Stimulated activated CD4-positive, alpha-beta T cell treated with anti-CD3 and anti-CD28 coated beads, Interleukin-4, amount 100 ng/mL, for 4 hours (primary cell): ENCODE data around the gene EXOC3L1.

Experiments
- DNase-seq, 2 experiments: peaks; one replicate each; pipeline ENCODE4 v3.0.0-alpha.2; 2020

Gene EXOC3L1

DNA sequence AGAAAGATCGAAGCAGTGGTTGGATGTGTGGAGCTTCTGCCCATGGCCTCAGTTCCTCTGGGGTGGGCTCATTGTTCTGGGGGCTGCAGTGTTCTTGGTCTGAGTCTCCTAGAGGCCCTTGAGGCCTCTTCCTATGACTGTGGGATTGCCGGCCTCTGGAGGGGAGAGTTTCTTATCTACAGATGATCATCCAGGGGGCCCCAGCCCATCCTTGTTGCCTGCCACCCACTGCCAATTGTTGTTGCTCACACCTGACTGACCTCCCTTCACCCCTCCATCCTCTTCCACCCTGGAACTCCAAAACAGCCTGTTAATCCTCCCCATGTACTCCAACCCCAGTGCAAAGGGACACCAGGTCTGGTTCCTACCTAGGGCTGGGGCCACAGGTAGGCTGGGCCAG is 45.0 kb downstream of the EXOC3L1 start:
- no peak for DNase-seq

DNA sequence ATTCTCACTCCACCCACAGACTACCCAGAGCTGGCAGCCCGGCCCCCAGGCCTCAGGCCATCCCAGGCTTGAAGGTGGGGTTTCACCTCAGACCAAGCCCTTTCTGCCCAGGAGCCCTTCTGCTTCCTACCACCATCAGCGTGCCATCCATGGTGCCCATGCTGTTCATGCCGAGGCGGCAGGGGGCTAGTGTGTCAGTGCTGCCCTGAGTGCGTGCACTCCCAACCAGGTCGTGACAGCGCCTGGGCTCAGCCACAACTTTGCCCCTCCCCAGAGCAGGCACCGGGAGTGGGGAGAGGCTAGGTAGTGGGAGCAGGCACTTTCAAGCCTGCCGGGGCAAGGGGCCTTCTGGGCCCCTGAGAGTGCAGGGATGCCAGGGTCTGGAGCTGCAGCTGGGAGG is 47.6 kb downstream of the EXOC3L1 start:
- DNase-seq: no peak

DNA sequence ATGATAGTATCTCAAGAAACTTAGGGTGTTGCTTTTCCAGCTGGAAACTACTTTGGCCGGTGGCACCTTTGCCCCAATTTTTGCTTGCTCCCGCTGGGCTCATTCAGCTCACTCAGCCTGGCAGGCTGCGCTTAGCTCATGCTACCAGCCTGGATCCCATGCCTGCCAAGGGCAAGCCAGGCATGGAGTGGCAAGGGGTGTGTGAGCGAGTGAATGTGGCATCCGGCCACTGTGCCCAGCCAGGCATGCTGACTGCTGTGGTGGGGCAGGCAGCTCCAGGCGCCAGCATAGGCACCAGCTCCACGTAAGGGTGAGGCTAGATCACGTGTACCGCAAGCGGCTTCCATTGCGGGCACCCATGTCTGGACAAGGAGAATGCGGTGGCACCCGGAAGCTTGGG is 48.5 kb downstream of the EXOC3L1 start:
- DNase-seq: no peak

DNA sequence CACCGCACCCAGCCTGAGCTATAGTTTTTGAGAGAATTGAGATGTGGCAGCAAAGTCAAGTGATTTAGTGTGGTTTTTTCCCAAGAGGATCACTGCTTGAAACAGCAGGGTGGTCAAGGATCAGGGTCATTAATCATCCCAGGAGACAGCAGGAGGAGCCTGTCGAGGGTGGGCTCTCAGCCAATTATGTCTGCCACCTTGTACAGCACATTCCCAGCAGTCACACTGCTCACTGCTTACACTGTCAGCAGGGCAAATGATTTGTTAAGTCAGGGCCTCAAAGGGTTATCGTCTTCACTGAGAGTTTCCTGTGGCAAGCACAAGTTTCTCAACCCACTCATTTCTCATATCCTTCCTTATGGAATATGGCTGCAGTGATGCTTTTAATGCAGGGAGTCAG is 52.3 kb downstream of the EXOC3L1 start:
- DNase-seq: no peak
